SIG-M5 (cell line): ENCODE results near the gene YWHAB.

Experiments used
- DNase-seq: peaks from one replicate; lab custom pipeline; 2025; lab: John Stamatoyannopoulos, UW

YWHAB gene

DNA sequence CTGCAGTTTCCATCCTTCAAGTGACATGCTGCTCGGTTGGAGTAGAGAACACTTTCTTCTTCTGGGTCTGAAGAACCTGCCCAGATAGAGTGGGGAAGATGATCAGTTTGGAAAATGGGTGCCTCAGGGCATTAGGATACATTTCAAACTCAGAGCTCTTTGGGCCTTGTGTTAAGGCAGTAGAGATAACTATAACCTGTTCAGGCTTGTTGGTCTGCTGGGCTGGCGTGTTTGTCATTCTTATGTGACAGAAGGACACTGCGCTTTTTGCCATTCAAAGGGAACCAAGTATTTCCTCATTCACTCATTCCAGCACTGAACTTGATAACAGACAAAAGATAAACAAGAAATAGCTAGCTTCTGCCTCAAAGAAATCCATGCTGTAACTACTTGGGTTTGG lies 70.9 kb downstream of the YWHAB start:
- DNase-seq = no peak
